Putamen (tissue), 1 donor: Measurements from ENCODE around the gene ARID5B.

ENCODE experiments used
- DNase-seq: peaks from one replicate; pipeline ENCODE4 v3.0.0-alpha.2; 2016; ENCODE audit warnings: low spot score

The ARID5B gene

GRCh38 chr10:62036186-62037081 is 134.9 kb downstream of the ARID5B start:
- DNase-seq, result no peak

- DNase-seq, result no peak
Measured at GRCh38 chr10:62037166-62037831, 135.8 kb downstream of the ARID5B start.

GRCh38 chr10:62037890-62038608 is 136.6 kb downstream of the ARID5B start:
- DNase-seq, result no peak

- peak; percentile 75 for DNase-seq
Measured at GRCh38 chr10:62038609-62039190, 137.2 kb downstream of the ARID5B start.

GRCh38 chr10:62039954-62040353 is 138.5 kb downstream of the ARID5B start:
- no peak for DNase-seq

- DNase-seq, result no peak
Measured at GRCh38 chr10:62040881-62041280, 139.4 kb downstream of the ARID5B start.

GRCh38 chr10:62043421-62044021 is 142.0 kb downstream of the ARID5B start:
- no peak for DNase-seq

- no peak for DNase-seq
Measured at GRCh38 chr10:62044566-62044965, 143.1 kb downstream of the ARID5B start.

- no peak for DNase-seq
Measured at GRCh38 chr10:62045765-62046521, 144.4 kb downstream of the ARID5B start.

GRCh38 chr10:62046522-62047227 is 145.2 kb downstream of the ARID5B start:
- no peak for DNase-seq

- no peak for DNase-seq
Measured at GRCh38 chr10:62047228-62047892, 145.9 kb downstream of the ARID5B start.

- DNase-seq, result no peak
Measured at GRCh38 chr10:62047960-62048383, 146.5 kb downstream of the ARID5B start.

- DNase-seq, result peak; percentile 39
Measured at GRCh38 chr10:62048470-62048869, 147.0 kb downstream of the ARID5B start.

GRCh38 chr10:62048919-62049623 is 147.6 kb downstream of the ARID5B start:
- peak; percentile 93 for DNase-seq

GRCh38 chr10:62049624-62050345 is 148.3 kb downstream of the ARID5B start:
- DNase-seq, result no peak

GRCh38 chr10:62050346-62050892 is 148.9 kb downstream of the ARID5B start:
- no peak for DNase-seq

- peak; percentile 44 for DNase-seq
Measured at GRCh38 chr10:62050893-62051433, 149.5 kb downstream of the ARID5B start.

GRCh38 chr10:62052276-62052675 is 150.8 kb downstream of the ARID5B start:
- no peak for DNase-seq
